ENCODE data around the gene FBLN1.

The FBLN1 gene

DNA sequence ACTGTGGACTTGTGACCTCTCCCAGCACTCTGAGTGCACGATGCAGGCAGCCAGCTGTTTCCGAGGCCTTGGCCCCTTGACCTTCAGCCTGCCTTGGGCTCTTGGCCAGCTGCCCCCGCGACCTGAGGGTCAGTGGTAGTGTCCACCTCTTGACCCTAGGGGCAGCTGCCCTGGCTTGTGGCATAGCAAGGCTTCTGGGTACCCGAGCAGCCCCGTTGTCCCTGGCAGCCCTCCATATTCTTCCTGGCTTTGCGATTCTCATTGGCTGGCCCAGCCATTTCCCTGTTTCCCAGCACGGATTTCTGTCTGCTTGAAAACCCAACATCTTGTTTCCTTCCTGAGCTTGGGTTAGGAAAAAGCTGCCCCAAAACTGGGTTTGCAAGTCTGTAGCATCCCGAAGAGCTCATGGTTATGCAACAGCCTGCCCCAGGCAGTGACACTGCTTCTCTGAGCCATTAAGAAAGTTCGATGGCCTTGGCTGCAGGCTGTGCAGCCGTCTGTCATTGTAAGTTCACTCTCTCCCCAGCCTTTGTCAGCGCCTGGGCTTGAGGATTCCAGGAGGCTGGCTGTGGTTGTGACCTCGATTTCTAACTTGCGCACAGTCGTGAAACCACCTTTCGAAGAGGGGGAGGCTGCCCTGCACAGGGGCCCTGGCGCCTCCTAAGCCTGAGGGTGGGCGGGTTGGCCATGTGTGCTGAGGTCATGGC is 48.8 kb downstream of the FBLN1 start:
- Histone ChIP-seq H3K9ac (ENCODE audit: low read length) (no peak overlapping the region), H3F3A (ENCODE audit: insufficient read depth, low read length) (no peaks in the 10 kb centered on the region), H3K79me2 (ENCODE audit: insufficient read depth, low read length) (no peaks in the 10 kb centered on the region), H3K9me2 (ENCODE audit: low read depth, low read length) (no peaks in the 10 kb centered on the region), H3K4me3 (ENCODE audit: low read depth, low read length, poor library complexity, severe bottlenecking) (no peak overlapping the region), H3K4me2 (ENCODE audit: low read length) (no peak overlapping the region), H3K27me3 (ENCODE audit: insufficient read depth, low read length) (no peaks in the 10 kb centered on the region; the same call in 1 of the 2 replicates), H3K4me1 (ENCODE audit: insufficient read depth, low read length, severe bottlenecking) (peaks cover 13% of the 10 kb centered on the region), H3K36me3 (ENCODE audit: insufficient read depth, low read length) (no peaks in the 10 kb centered on the region; the same call in 1 of the 2 replicates), H2AFZ (ENCODE audit: low read length) (no peak overlapping the region), H4K20me1 (ENCODE audit: insufficient read depth, low read length) (no peaks in the 10 kb centered on the region), H3K27ac (ENCODE audit: low read depth, low read length, poor library complexity, severe bottlenecking) (no peak overlapping the region), H3K9me3 (ENCODE audit: low read length) (no peaks in the 10 kb centered on the region)
- TF ChIP-seq EZH2 (IDR thresholded peaks at IDR 0.05; ENCODE audit: borderline replicate concordance, low read length) = no peak
- TF ChIP-seq, protein P1, sequence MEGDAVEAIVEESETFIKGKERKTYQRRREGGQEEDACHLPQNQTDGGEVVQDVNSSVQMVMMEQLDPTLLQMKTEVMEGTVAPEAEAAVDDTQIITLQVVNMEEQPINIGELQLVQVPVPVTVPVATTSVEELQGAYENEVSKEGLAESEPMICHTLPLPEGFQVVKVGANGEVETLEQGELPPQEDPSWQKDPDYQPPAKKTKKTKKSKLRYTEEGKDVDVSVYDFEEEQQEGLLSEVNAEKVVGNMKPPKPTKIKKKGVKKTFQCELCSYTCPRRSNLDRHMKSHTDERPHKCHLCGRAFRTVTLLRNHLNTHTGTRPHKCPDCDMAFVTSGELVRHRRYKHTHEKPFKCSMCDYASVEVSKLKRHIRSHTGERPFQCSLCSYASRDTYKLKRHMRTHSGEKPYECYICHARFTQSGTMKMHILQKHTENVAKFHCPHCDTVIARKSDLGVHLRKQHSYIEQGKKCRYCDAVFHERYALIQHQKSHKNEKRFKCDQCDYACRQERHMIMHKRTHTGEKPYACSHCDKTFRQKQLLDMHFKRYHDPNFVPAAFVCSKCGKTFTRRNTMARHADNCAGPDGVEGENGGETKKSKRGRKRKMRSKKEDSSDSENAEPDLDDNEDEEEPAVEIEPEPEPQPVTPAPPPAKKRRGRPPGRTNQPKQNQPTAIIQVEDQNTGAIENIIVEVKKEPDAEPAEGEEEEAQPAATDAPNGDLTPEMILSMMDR (IDR thresholded peaks at IDR 0.05; ENCODE audit: low read length) = no peak

DNA sequence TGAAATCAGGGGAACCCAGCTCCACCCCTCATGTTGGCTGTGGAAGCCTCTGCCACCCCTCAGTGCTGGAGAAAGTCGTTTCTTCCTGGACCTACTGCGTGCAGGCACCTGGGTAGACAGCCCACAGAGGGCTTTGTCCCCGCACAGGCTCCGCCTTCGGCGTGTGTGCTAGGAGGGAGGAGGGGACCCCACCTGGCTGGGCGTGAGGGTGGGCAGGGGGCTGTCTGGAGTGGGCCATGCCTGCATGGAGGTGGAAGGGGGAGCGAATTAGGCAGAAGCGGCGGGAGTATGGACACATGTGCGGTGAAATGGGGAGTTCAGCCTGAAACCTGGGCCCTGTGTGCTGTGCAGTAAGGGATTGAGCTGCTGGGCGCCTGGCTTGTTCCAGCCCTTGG is 49.3 kb downstream of the FBLN1 start:
- Histone ChIP-seq H3K9me2 (ENCODE audit: low read depth, low read length) (no peaks in the 10 kb centered on the region), H3K9me3 (ENCODE audit: low read length) (no peaks in the 10 kb centered on the region), H3K27me3 (ENCODE audit: insufficient read depth, low read length) (no peaks in the 10 kb centered on the region; the same call in 1 of the 2 replicates), H3K4me2 (ENCODE audit: low read length) (no peak overlapping the region), H2AFZ (ENCODE audit: low read length) (no peak overlapping the region), H3K36me3 (ENCODE audit: insufficient read depth, low read length) (no peaks in the 10 kb centered on the region; the same call in 1 of the 2 replicates), H4K20me1 (ENCODE audit: insufficient read depth, low read length) (no peaks in the 10 kb centered on the region), H3K4me3 (ENCODE audit: low read depth, low read length, poor library complexity, severe bottlenecking) (no peak overlapping the region), H3K79me2 (ENCODE audit: insufficient read depth, low read length) (no peaks in the 10 kb centered on the region), H3F3A (ENCODE audit: insufficient read depth, low read length) (no peaks in the 10 kb centered on the region), H3K27ac (ENCODE audit: low read depth, low read length, poor library complexity, severe bottlenecking) (no peak overlapping the region), H3K4me1 (ENCODE audit: insufficient read depth, low read length, severe bottlenecking) (peaks cover 13% of the 10 kb centered on the region), H3K9ac (ENCODE audit: low read length) (no peak overlapping the region)
- TF ChIP-seq, protein P1 (IDR thresholded peaks at IDR 0.05; ENCODE audit: low read length) = no peak
- no peak for TF ChIP-seq EZH2 (IDR thresholded peaks at IDR 0.05; ENCODE audit: borderline replicate concordance, low read length)

DNA sequence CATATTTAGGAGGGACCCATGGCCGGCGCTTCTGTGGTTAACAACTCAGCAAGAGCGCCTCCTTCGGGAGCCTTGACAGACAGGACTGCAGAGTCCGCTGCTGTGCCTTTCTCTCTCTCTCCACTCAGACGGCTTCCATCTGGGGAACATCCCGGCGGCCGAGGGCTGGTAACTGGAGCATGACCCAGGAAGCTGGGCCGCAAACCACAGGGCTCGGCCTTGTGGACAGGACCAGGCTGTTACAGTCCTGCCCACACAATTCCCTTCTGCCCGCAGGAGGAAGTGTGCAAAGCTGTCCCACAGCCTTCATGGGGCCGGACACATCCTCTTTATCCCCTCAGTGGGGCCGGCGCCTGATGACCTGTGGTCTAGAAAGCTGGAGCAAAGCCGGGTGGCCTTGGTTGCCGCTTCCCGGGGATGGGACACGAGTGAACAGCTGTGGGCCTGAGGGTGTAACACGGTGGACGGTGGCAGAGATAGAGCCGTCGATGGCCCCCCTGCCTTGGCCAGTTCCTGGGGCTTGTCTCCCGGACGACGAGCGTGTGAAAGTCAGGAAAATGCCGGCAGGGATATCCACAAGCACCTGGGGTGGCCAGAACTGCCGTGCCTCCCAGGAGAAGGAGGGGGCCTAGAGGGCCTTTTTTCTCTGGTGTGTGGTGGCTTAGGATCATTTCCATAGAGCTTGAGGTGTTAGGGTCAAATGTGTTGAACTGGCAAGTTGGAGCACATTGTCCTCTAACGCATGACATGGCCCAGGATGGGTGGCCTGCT is 50.1 kb downstream of the FBLN1 start:
- Histone ChIP-seq H3K9me2 (ENCODE audit: low read depth, low read length) (no peaks in the 10 kb centered on the region), H3K36me3 (ENCODE audit: insufficient read depth, low read length) (no peaks in the 10 kb centered on the region; the same call in 1 of the 2 replicates), H3K4me1 (ENCODE audit: insufficient read depth, low read length, severe bottlenecking) (peaks cover 13% of the 10 kb centered on the region), H3K4me2 (ENCODE audit: low read length) (no peak overlapping the region), H3K27ac (ENCODE audit: low read depth, low read length, poor library complexity, severe bottlenecking) (no peak overlapping the region), H3K4me3 (ENCODE audit: low read depth, low read length, poor library complexity, severe bottlenecking) (no peak overlapping the region), H3K27me3 (ENCODE audit: insufficient read depth, low read length) (no peaks in the 10 kb centered on the region; the same call in 1 of the 2 replicates), H4K20me1 (ENCODE audit: insufficient read depth, low read length) (no peaks in the 10 kb centered on the region), H2AFZ (ENCODE audit: low read length) (no peak overlapping the region), H3F3A (ENCODE audit: insufficient read depth, low read length) (no peaks in the 10 kb centered on the region), H3K9me3 (ENCODE audit: low read length) (no peaks in the 10 kb centered on the region), H3K79me2 (ENCODE audit: insufficient read depth, low read length) (no peaks in the 10 kb centered on the region), H3K9ac (ENCODE audit: low read length) (no peak overlapping the region)
- TF ChIP-seq, protein P1 (IDR thresholded peaks at IDR 0.05; ENCODE audit: low read length) = peak; percentile 21; the same call in 1 of the 2 replicates
- TF ChIP-seq EZH2 (IDR thresholded peaks at IDR 0.05; ENCODE audit: borderline replicate concordance, low read length) = no peak

Measured in OCI-LY1 (cell line).